ENCODE measurements around the gene C1S.
"Not testable (repeated sequence)": the region's sequence is repeated elsewhere in the genome, so short reads cannot be mapped to it uniquely, and the experiment has no call there.

The C1S gene

GRCh38 chr12:7047306-7047705, 13.2 kb upstream of the C1S start:
- no peak for DNase-seq

DNA sequence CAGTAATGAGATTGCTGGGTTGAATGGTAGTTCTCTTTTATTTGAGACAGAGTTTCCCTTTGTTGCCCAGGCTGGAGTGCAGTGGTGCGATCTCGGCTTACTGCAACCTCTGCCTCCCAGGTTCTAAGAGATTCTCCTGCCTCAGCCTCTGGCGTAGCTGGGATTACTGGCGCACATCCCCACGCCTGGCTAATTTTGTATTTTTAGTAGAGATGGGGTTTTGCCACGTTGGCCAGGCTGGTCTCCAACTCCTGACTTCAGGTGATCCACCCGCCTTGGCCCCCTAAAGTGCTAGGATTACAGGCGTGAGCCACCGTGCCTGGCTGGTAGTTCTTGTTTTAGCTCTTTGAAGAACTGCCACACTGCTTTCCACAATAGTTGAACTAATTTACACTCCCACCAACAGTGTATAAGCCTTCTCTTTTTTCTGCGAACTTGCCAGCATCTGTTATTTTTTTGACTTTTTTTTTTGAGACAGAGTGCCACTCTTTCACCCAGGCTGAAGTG, 11.0 kb upstream of the C1S start:
- DNase-seq: not testable (repeated sequence)

- DNase-seq: not testable (repeated sequence)
Measured at GRCh38 chr12:7049973-7050372, 10.5 kb upstream of the C1S start.

DNA sequence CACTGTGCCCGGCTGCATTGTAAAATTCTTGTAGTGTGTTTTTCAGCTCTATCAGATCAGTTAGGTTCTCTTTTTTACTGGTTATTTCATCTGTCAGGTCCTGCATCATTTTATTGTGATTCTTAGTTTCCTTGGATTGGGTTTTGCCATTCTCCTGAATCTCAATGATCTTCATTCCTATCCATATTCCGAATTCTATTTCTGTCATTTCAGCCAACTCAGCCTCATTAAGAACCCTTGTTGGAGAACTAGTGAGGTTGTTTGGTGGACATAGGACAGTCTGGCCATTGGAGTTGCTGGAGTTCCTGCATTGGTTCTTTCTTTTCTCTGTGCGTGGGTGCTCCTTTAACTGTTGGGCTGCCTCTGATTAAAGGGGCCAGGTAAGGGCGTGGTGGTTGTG, 5.6 kb upstream of the C1S start:
- no peak for DNase-seq

- not testable (repeated sequence) for DNase-seq
Measured at GRCh38 chr12:7055736-7056135, 4.8 kb upstream of the C1S start.

GRCh38 chr12:7058163-7058845, 2.2 kb upstream of the C1S start:
- no peak for DNase-seq

- no peak for DNase-seq
Measured at GRCh38 chr12:7058850-7059395, 1.6 kb upstream of the C1S start.

DNA sequence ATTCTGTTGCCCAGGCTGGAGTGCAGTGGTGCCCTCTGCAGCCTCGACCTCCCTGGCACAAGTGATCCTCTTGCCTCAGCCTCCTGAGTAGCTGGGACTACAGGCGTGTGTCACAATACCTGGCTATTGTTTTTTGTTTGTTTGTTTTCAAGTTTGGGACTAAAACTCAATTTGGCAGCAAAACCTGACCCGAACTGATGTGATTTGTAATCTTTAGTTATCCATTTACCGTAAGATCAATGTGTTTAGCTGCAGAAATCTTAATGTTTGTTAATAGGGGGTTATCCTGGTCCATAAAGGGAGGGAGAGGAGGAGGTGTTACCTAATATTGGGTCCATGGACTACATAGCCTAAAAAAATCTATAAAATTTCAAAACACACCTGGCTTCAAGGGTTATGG, 738 bp upstream of the C1S start:
- DNase-seq: no peak

- DNase-seq: no peak
Measured at GRCh38 chr12:7061138-7061537, 620 bp downstream of the C1S start.

- no peak for DNase-seq
Measured at GRCh38 chr12:7061596-7061995, 1.1 kb downstream of the C1S start.

GRCh38 chr12:7064516-7064915, 4.0 kb downstream of the C1S start:
- no peak for DNase-seq

DNA sequence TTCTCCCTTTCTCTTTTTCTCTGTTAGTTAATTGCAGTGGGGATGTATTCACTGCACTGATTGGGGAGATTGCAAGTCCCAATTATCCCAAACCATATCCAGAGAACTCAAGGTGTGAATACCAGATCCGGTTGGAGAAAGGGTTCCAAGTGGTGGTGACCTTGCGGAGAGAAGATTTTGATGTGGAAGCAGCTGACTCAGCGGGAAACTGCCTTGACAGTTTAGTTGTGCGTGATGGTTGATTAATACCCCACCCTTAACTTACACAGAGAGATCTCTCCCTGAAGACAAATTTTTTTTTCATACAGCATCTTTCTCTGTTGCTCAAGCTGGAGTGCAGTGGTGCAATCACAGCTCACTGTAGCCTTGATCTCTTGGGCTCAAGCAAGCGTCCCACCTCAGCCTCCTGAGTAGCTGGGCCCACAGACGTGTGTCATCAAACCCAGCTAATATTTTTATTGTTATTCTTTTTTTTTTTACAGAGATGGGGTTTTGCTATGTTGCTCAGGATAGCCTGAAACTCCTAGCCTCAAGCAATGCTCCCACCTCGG, 4.6 kb downstream of the C1S start:
- DNase-seq: no peak

- no peak for DNase-seq
Measured at GRCh38 chr12:7066596-7066995, 6.1 kb downstream of the C1S start.

DNA sequence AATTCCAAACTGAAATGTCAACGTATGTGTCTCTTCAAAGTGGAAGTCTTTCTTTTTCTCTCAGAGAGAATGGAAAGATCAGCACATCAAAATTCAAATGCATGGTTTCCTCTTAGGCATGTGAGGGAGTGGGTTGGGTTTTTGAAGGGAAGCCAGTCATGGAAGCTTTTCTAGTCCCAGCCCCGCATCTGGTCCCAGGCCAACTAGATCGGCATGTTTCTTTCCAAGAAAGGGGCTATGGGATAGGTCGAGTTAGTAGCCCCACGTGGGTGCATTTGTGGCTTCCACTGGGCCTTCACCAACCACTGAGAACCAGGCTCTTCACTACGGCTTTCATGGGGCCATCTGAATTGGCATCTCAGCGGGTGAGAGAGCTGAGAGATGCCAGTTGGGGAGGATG, 6.6 kb downstream of the C1S start:
- DNase-seq: no peak

DNA sequence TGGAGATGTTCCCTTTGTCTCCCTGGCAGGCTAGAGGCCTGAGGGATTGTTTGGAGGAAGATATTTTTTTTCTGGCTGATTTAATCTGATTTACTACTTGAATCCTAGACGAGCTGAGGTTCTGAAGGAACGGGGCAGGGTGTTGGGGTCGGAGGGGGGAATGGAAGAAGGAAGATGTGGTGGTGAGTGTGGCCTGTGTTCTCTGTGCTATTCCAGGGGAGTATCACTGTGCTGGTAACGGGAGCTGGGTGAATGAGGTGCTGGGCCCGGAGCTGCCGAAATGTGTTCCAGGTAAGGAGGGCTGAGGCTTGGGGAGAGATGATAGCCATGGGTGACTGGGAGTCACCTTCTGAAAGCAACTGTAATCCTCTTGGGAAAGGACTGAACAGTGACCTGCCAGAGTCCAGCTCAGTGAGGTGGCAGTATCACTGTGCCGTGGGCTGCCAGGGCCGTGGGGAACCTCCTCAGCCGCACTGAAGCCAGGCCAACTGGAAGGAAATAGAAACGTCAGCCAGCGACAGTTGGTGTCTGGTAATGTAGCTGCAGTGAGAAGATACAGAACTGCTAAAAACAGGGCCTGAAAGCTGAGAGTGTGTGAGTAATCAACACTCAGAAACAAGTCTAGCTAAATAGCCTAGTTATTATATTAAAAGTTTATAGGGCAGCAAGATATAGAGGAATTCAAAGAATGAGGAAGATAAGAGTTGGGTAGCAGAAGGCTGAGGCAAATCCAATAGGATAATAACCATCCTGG, 7.9 kb downstream of the C1S start:
- no peak for DNase-seq

- no peak for DNase-seq
Measured at GRCh38 chr12:7068994-7069346, 8.5 kb downstream of the C1S start.

DNA sequence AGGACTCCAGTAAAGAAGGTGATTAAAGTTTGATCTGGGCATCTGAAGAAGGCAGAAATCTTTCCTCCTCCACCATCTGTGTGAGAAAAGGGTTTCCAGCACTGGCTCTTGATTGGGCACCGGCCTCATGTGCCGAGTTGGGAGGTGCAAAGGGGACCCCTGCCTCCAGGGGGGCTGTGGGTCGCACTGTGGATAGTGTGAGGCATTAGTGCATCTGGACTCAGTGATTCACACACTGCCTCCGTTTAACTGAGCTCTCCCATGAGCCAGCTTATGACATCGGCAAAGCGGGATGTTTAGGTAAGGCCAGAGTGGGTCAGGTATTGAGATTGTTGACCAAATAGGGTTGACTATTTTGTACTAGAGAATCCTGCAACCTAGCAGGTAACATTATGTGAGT, 8.9 kb downstream of the C1S start:
- DNase-seq: no peak

DNA sequence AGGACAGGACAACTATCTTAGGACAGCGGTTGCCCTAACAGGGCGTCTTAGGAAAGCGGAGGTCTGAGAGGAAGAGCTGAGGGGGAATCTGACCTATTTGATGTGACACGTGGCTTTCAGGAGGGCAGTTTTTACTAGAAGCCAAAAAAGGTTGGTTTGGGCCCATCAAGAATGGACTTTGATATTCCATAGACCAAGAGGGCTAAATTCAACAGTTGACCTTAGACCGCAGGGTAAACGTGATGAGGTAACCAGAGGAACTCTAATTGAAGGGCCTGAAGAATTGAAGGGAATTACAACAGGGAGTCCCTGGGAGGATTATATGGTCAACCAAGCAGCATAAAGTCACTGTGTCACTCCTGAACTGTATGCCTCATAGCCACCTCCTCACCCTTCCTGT, 11.5 kb downstream of the C1S start:
- no peak for DNase-seq

- DNase-seq: no peak
Measured at GRCh38 chr12:7072554-7072953, 12.0 kb downstream of the C1S start.

DNA sequence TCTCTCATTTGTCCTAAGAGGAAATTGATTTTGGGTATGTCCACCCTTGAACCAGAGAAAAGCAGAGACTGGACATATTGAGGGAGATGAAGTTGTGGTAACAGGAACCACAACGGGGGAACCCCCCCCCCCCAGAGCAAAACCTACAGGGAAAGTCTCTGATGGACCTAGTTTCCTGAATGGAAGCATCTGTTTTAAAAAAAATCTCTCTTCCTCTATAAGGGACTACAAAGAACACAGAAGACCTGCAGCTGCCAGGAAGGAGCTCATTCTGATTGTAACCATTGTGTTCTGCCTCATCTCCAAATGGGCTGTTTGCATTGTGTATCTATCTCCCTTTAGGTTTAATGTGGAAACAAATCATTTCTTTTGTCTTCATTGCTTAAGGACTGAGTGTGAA, 13.4 kb downstream of the C1S start:
- DNase-seq: no peak

DNA sequence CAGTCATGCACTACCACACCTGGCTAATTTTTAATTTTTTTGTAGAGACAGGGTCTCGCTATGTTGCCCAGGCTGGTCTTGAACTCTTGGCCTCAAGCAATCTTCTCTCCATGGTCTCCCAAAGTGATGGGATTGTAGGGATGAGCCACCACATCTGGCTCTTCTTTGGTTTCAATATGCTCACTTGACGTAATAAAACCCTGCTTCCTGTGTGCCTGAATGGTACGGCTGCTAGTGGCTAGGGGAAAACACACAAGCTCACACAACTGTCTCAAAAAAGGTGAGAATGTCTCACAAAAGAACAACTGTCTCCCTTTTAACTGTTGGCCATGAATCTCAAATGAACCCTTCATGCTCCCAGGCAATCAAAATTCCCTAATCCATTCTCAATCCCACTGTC, 15.0 kb downstream of the C1S start:
- DNase-seq: no peak

GRCh38 chr12:7075939-7076338, 15.4 kb downstream of the C1S start:
- no peak for DNase-seq

DNA sequence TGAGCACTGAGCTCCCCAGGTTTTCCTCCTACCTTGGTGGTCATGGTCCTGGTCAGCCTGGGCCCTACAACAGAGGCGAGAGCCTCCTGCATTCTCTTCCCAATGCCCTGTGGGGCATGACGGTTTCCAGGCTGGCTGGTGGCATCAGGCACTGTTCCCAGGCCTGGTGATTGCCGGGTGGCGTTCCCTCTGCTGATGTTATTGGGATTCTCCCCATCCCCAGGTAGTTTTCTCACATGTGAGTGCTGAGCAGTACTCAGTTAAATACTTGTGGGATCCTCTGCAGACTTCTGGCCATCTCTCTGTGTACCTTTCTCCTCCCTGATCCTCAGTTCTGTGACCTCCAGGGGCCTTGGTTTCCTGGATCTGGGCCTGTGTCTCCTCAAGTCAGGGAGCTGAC, 16.0 kb downstream of the C1S start:
- no peak for DNase-seq

DNA sequence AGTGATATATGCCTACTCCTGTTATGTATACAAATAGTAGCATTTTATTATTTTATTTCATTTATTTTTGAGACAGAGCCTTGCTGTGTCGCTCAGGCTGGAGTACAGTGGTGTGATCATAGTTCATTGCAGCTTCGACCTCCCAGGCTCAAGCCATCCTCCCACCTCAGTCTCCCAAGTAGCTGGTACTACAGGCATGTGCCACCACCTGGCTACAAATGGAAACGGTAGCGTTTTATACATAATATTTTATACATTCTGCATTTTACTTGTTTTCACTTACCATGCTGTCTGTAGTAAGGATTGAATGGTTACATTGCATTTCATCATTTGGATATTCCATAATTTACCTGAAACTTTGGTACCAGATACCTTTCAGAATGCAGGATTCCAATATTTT, 17.6 kb downstream of the C1S start:
- no peak for DNase-seq

All from CD4-positive, alpha-beta T cell treated with Interleukin-12 subunit alpha and Interleukin-12 subunit beta, for 1 hour (primary cell).